HG02623 (cell line): ENCODE measurements around the gene CST3.
"Not testable (repeated sequence)": the region's sequence is repeated elsewhere in the genome, so short reads cannot be mapped to it uniquely, and the experiment has no call there.

Experiments
- ATAC-seq: cut with Tn5 transposase; IDR thresholded peaks from one replicate; pipeline ENCODE4 v1.9.1; 2021; ENCODE audit warnings: moderate library complexity; ENCODE audit not compliant: unreplicated experiment

CST3 gene

GRCh38 chr20:23629542-23630391 lies 8.0 kb downstream of the CST3 start:
- ATAC-seq = no peak

GRCh38 chr20:23629017-23629541 lies 8.7 kb downstream of the CST3 start:
- ATAC-seq = no peak

- no peak for ATAC-seq
Measured at GRCh38 chr20:23628402-23629016, 9.2 kb downstream of the CST3 start.

GRCh38 chr20:23627501-23627900 lies 10.3 kb downstream of the CST3 start:
- no peak for ATAC-seq

GRCh38 chr20:23626040-23626620 lies 11.6 kb downstream of the CST3 start:
- no peak for ATAC-seq

GRCh38 chr20:23625236-23625964 lies 12.4 kb downstream of the CST3 start:
- no peak for ATAC-seq

GRCh38 chr20:23624324-23624691 lies 13.4 kb downstream of the CST3 start:
- no peak for ATAC-seq

GRCh38 chr20:23623666-23624323 lies 14.0 kb downstream of the CST3 start:
- no peak for ATAC-seq

GRCh38 chr20:23622839-23623343 lies 14.9 kb downstream of the CST3 start:
- ATAC-seq = no peak

- not testable (repeated sequence) for ATAC-seq
Measured at GRCh38 chr20:23622401-23622800, 15.4 kb downstream of the CST3 start.

- not testable (repeated sequence) for ATAC-seq
Measured at GRCh38 chr20:23620670-23621386, 16.9 kb downstream of the CST3 start.

- ATAC-seq = no peak
Measured at GRCh38 chr20:23614163-23614562, 23.6 kb downstream of the CST3 start.

GRCh38 chr20:23613676-23614075 lies 24.1 kb downstream of the CST3 start:
- ATAC-seq = no peak

GRCh38 chr20:23612396-23612795 lies 25.4 kb downstream of the CST3 start:
- ATAC-seq = no peak

GRCh38 chr20:23609486-23610109 lies 28.2 kb downstream of the CST3 start:
- no peak for ATAC-seq

GRCh38 chr20:23608251-23608846 lies 29.4 kb downstream of the CST3 start:
- no peak for ATAC-seq

GRCh38 chr20:23607497-23608245 lies 30.1 kb downstream of the CST3 start:
- no peak for ATAC-seq

GRCh38 chr20:23606652-23607049 lies 31.1 kb downstream of the CST3 start:
- peak; percentile 82 for ATAC-seq
